NCI-H748 (cell line): ENCODE results near the gene PIF1.

ENCODE experiments used
- DNase-seq: peaks from one replicate; lab custom pipeline; 2025; ENCODE audit not compliant: unreplicated experiment; lab: John Stamatoyannopoulos, UW

The PIF1 gene

GRCh38 chr15:64825431-64826294, at the start of gene PIF1:
PIF1 (minus strand) TSS chr15:64825647; CDS start chr15:64824335, 1,312 bp downstream.
- peak; percentile 98 for DNase-seq

- no peak for DNase-seq
Observed at GRCh38 chr15:64870353-64870752, 44.9 kb upstream of the PIF1 start.

GRCh38 chr15:64869501-64869900, 44.1 kb upstream of the PIF1 start:
- no peak for DNase-seq

GRCh38 chr15:64865998-64866520, 40.6 kb upstream of the PIF1 start:
- no peak for DNase-seq

GRCh38 chr15:64865126-64865997, 39.9 kb upstream of the PIF1 start:
- DNase-seq = no peak

GRCh38 chr15:64864068-64864467, 38.6 kb upstream of the PIF1 start:
- DNase-seq = no peak

- DNase-seq = no peak
Observed at GRCh38 chr15:64862408-64862807, 37.0 kb upstream of the PIF1 start.

- DNase-seq = no peak
Observed at GRCh38 chr15:64861960-64862359, 36.5 kb upstream of the PIF1 start.

- DNase-seq = no peak
Observed at GRCh38 chr15:64861331-64861730, 35.9 kb upstream of the PIF1 start.

GRCh38 chr15:64859226-64859625, 33.8 kb upstream of the PIF1 start:
- no peak for DNase-seq

GRCh38 chr15:64858021-64858575, 32.7 kb upstream of the PIF1 start:
- DNase-seq = no peak

- no peak for DNase-seq
Observed at GRCh38 chr15:64857421-64857820, 32.0 kb upstream of the PIF1 start.

- DNase-seq = no peak
Observed at GRCh38 chr15:64856429-64857145, 31.1 kb upstream of the PIF1 start.

- DNase-seq = no peak
Observed at GRCh38 chr15:64855205-64855975, 29.9 kb upstream of the PIF1 start.

- no peak for DNase-seq
Observed at GRCh38 chr15:64854526-64854925, 29.1 kb upstream of the PIF1 start.

GRCh38 chr15:64854041-64854440, 28.6 kb upstream of the PIF1 start:
- no peak for DNase-seq

GRCh38 chr15:64851503-64851840, 26.0 kb upstream of the PIF1 start:
- DNase-seq = no peak

- no peak for DNase-seq
Observed at GRCh38 chr15:64850778-64851502, 25.5 kb upstream of the PIF1 start.

GRCh38 chr15:64847876-64848716, 22.6 kb upstream of the PIF1 start:
- DNase-seq = no peak
